Epithelial cell of proximal tubule (primary cell): Measurements from ENCODE around the gene LYPLA2. TPM values are rescaled to one million over a fixed set of nuclear protein-coding genes. Genes with fewer than 3 reads are reported as not detected.

Experiments used
- DNase-seq: peaks from one replicate; pipeline ENCODE4 v3.0.0-alpha.2; 2011; ENCODE audit warnings: low read depth
- H3K4me3 ChIP-seq: 2 replicates; pipeline ENCODE4 v1.5.1; 2011; ENCODE audit warnings: low read depth, mild to moderate bottlenecking, low read length
- CTCF ChIP-seq: conservative IDR thresholded peaks from 2 replicates; pipeline ENCODE4 v1.5.1; 2012; ENCODE audit warnings: low read depth, mild to moderate bottlenecking, low read length
- total RNA-seq: library from RNA; depleted of rRNA; stranded (reverse); fragments of >200 nt; gene quantifications from 2 replicates; pipeline ENCODE4 v1.2.3, GENCODE V29; 2015

LYPLA2 gene
- total RNA-seq, 1 donor from 2014 or later: 129 TPM

DNA sequence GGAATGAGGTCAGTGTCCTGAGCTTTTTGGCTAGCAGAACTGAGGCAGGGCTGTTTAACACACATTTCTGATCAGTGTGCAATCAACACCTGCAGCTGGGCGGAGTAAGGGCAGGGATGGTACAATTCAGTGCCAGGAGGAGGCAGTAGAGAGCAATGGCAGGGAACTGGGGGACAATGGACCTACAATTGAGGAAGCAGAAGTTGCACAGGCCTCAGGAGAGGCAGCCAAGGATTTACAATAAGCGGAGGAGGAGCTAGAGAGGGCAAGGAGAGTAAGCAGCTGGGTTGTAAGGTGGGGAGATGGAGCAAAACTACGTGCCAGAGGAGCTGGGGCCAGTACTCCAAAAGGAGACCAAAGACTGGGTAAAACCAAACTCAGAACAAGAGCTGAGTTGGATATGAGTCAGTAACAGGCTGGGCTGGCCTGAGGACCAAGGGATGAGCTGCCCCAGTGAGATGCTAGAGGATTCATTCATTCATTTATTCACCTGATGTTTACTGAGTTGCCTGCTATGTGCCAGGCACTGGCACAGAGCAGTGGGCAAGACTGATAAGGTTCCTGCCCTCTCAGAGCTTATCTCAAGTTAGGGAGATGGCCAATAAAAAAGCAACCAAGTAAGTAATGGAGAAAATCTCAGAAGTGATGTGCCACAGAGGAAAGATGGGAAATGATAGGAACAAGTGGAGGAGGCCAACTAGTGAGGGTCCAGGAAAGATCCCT lies 20.0 kb downstream of the LYPLA2 start:
- no peak for DNase-seq
- H3K4me3 ChIP-seq: no peak overlapping the region
- TF ChIP-seq CTCF: peak; percentile 77

DNA sequence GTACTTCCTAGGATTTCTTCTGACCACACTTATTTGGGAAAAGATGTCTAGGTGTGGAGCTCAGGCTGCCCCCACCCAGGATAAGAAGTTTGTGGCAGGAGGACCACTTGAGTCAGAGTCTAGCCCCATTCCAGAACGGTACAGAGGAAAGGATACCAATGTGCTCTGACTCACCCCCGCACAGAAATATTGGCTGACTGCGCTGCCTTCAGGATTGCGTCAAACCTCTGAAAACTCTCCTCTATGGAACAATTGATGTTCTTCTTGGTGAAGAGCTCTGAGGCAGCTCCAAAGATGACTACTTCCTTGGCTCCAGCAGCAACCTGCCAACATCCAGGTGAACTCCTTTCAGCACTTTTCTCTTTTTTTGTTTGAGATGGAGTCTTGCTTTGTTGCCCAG lies 23.1 kb downstream of the LYPLA2 start:
- no peak for DNase-seq
- TF ChIP-seq CTCF: no peak
- H3K4me3 ChIP-seq: no peak overlapping the region

DNA sequence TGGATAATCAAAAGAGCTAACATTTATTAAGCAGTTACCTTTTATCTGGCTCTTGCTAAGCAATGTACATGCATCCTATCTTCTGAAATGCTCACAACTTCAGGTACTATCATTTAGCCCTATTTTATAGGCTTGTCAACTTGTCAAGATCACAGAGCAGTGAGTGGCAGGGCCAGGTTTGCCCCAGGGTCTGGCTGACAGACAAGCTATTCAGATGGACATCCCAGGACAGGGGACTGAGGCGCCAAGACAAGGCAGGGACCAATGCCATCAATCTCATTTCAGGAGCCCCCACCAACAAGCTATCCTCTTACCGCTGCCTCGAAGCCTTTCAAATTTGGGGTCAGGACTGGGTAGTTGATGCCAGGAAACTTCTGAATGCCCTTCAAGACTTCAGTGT lies 25.4 kb downstream of the LYPLA2 start:
- TF ChIP-seq CTCF: no peak
- no peak for DNase-seq
- H3K4me3 ChIP-seq: no peak overlapping the region

GRCh38 chr1:23816906-23817305 lies 26.0 kb downstream of the LYPLA2 start:
- TF ChIP-seq CTCF: no peak
- DNase-seq: no peak
- H3K4me3 ChIP-seq: no peak overlapping the region

DNA sequence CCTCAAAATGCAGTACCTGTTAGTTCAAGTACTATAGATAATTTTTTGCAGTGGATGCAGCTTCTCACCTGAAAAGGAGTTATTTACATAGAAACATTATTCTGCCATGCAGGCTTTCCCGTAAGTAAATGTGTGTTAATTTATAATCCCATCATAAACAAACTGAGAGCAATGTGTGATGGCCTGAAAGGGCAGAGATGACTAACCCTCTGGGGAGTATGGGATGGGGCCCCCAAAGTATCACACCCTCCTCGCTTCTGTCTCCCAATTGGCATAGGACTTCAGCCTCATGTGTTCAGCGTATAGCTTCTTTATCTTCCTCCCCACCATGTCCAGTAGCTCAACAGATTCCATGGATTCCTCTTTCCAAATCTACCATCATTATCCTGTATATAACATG lies 26.7 kb downstream of the LYPLA2 start:
- no peak overlapping the region for H3K4me3 ChIP-seq

GRCh38 chr1:23823767-23824166 lies 32.8 kb downstream of the LYPLA2 start:
- no peak for TF ChIP-seq CTCF
- DNase-seq: no peak
- peak overlapping the region; percentile 100 for H3K4me3 ChIP-seq

More for the DNA sequence above, 26.7 kb downstream of the LYPLA2 start:
- TF ChIP-seq CTCF: no peak
- no peak for DNase-seq

GRCh38 chr1:23824711-23825075 lies 33.7 kb downstream of the LYPLA2 start:
- peak overlapping the region; percentile 100 for H3K4me3 ChIP-seq
- no peak for DNase-seq
- no peak for TF ChIP-seq CTCF
